ENCODE measurements around the gene IKZF3. TPM values are rescaled to one million over a fixed set of nuclear protein-coding genes. Genes with fewer than 3 reads are reported as not detected.

Gene IKZF3
- total and polyA plus RNA-seq, 10 of the 15 experiments (the other 5 are each of a cell fraction or from before 2014, with no cell fraction given): 5.5 to 98.2 (median 47.6) TPM

DNA sequence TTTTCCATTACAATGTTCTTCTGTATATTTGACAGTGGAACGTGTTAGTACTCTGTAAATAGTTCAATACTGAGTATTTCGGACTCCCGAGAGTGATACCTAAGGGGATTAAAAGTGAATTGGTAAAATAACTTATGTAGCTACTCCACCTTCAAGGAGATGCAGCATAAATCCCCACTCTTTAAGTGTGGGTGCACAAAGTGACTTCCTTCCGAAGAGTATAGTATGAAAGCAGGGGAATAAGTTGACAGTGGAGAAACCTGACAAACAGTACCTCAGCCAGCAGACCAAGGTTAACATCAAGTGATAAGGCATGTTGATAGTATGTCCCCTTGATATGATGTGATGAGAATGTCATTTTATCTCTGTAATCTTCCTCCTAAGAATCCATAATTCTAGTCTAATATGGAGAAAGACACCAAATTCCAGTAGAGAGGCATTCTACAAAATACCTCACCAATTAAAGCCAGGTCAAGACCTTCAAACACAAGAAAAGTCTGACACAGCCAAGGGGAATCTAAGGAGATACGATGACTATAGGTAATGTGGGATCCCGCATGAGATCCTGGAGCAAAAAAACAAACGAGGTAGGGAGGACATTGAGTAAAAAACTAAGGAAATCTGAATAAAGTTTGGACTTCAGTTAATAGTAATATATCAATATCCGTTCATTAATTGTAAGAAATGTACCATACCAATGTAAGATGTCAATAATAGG, 2.1 kb upstream of the IKZF3 start:
- FAIRE-seq: no peak

More for the DNA sequence above, 2.1 kb upstream of the IKZF3 start:
- DNase-seq (ENCODE audit: low read depth, low spot score) (no peak), ATAC-seq (no peak)
- ChIA-PET CTCF (interaction anchor here (0.7 to 7.2 kb wide), 5 partner anchors 20 to 244 kb away, joined by 3 to 70 read pairs (median 4); no protein-coding TSS in a partner anchor), POLR2A (interaction anchor here (0.6 to 8.9 kb wide), 5 partner anchors 14 to 357 kb away, joined by 3 to 81 read pairs (median 3); no protein-coding TSS in a partner anchor), SMC1A (ENCODE audit: uncharacterized antibody, unreplicated experiment) (interaction anchor here (0.5 to 6.9 kb wide), 10 partner anchors 65 to 111 kb away, joined by 3 to 50 read pairs (median 4); no protein-coding TSS in a partner anchor), RAD21 (ENCODE audit: unreplicated experiment) (interaction anchor here (0.7 to 8.4 kb wide), 8 partner anchors 14 to 110 kb away, joined by 3 to 49 read pairs (median 4); no protein-coding TSS in a partner anchor)
- TF ChIP-seq, protein P1, sequence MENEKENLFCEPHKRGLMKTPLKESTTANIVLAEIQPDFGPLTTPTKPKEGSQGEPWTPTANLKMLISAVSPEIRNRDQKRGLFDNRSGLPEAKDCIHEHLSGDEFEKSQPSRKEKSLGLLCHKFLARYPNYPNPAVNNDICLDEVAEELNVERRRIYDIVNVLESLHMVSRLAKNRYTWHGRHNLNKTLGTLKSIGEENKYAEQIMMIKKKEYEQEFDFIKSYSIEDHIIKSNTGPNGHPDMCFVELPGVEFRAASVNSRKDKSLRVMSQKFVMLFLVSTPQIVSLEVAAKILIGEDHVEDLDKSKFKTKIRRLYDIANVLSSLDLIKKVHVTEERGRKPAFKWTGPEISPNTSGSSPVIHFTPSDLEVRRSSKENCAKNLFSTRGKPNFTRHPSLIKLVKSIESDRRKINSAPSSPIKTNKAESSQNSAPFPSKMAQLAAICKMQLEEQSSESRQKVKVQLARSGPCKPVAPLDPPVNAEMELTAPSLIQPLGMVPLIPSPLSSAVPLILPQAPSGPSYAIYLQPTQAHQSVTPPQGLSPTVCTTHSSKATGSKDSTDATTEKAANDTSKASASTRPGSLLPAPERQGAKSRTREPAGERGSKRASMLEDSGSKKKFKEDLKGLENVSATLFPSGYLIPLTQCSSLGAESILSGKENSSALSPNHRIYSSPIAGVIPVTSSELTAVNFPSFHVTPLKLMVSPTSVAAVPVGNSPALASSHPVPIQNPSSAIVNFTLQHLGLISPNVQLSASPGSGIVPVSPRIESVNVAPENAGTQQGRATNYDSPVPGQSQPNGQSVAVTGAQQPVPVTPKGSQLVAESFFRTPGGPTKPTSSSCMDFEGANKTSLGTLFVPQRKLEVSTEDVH (IDR thresholded peaks at IDR 0.05; ENCODE audit: low read depth, partially characterized antibody): peak; percentile 14
- TF ChIP-seq SMARCA5 (IDR thresholded peaks at IDR 0.05): no peak
- Histone ChIP-seq H3K79me2 (ENCODE audit: control insufficient read depth, insufficient read depth, low read length) (peaks cover 46% of the 10 kb centered on the region), H4K20me1 (ENCODE audit: control insufficient read depth, insufficient read depth) (no peaks in the 10 kb centered on the region), H3K27ac (ENCODE audit: control insufficient read depth, insufficient read depth) (peak overlapping the region; percentile 100), H3K4me3 (peak overlapping the region; percentile 78), H3K9ac (ENCODE audit: control insufficient read depth, insufficient read depth, low read length) (peak overlapping the region; percentile 50; the same call in 1 of the 2 replicates), H3K4me2 (ENCODE audit: control insufficient read depth, insufficient read depth) (peak overlapping the region; percentile 98), H3K9me3 (replicated peaks; ENCODE audit: control insufficient read depth, insufficient read depth, low read length) (no peaks in the 10 kb centered on the region; the same call in 2 of the 3 replicates), H3K4me1 (ENCODE audit: control insufficient read depth, insufficient read depth, low read length) (peaks cover 43% of the 10 kb centered on the region), H3K27me3 (replicated peaks in 1 of 2; ENCODE audit: control insufficient read depth in 2 of 2, insufficient read depth in 2 of 2, low read length in 1 of 2) (no peaks in the 10 kb centered on the region), H3K36me3 (ENCODE audit: control insufficient read depth in 2 of 2, insufficient read depth in 2 of 2, low read length in 1 of 2) (no peaks in the 10 kb centered on the region), H2AFZ (ENCODE audit: control insufficient read depth, low read depth, low read length) (no peak overlapping the region)
- in situ Hi-C loops (cut with MboI) (no loop called here), intact Hi-C loops (cut with micrococcal nuclease; ENCODE audit: unreplicated experiment) (loop anchor here (2.0 kb wide), 1 partner anchor 115 kb away; the partner anchor contains the start of gene PSMD3)
- WGBS (ENCODE audit: insufficient coverage, insufficient replicate concordance, low lambda C conversion rate, missing lambda C conversion rate): 9% methylated on average over 8 of the region's 8 CpGs
- BruUV-seq (replicated peaks): no TSS peak
